ENCODE data around the gene EYS. TPM values are rescaled to one million over a fixed set of nuclear protein-coding genes. Genes with fewer than 3 reads are reported as not detected.

The EYS gene
- polyA plus RNA-seq, 1 of the 3 experiments (the other 2 are of a cell fraction), result 0.05 TPM

DNA sequence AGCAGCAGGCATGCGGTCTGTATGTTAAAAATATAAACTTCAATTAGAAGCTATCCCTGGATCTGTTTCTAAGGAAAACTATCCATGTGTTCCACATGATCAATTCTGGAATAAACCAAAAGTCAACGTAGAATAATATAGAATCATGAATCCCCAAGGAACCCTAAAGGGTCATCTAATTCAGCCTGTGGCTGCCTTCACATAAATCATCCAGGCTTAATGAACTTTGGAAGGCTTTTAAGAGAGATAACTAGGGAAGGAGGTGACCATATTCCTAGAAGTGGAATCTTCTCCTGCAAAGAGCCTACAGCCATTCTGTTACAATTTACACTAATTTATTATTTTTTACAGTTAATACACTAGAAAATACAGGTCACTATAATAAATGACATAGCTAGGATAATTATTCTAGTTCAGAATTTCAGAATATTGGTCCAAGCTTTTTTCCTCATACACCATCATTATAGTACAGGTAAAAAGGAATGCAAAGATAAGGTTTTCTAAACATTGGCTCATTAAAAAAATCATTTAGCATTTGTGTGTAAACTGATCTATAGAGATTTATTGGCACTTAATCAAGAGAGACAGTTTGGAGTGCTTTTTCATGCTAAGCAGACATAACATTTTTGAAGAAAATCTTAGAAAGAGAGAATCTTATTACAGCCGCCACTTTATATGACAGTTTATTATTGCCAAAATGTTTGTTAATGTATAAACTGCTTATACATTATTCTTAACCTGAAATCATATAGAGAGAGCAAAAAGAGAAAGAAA lies 1220.3 kb downstream of the EYS start:
- no peaks in the 10 kb centered on the region for H3K36me3 ChIP-seq (replicated peaks in 1 of 2; ENCODE audit: control insufficient read depth in 1 of 2, insufficient read depth in 2 of 2, low read length in 1 of 2)
- no peak overlapping the region for H2AFZ ChIP-seq (ENCODE audit: low read depth)
- H3K9me3 ChIP-seq, result no peaks in the 10 kb centered on the region
- H3F3A ChIP-seq (replicated peaks; ENCODE audit: insufficient read depth), result no peaks in the 10 kb centered on the region
- H3K4me3 ChIP-seq (ENCODE audit: low read depth in 2 of 2, low read length in 1 of 2), result no peak overlapping the region
- CTCF ChIA-PET, result no interaction called here
- no peaks in the 10 kb centered on the region for H3K27me3 ChIP-seq (ENCODE audit: insufficient read depth)
- no peak overlapping the region for H3K4me2 ChIP-seq
- no peak overlapping the region for H3K27ac ChIP-seq (ENCODE audit: low read depth in 2 of 2, low read length in 1 of 2)
- no peaks in the 10 kb centered on the region for H4K20me1 ChIP-seq (ENCODE audit: insufficient read depth)
- H3K9ac ChIP-seq, result no peak overlapping the region
- POLR2A ChIA-PET, result no interaction called here
- H3K4me1 ChIP-seq (ENCODE audit: control insufficient read depth in 1 of 2, insufficient read depth in 2 of 2, low read depth in 1 of 2, low read length in 1 of 2), result no peaks in the 10 kb centered on the region; a peak in 1 of 4 replicates
- no peaks in the 10 kb centered on the region for H3K79me2 ChIP-seq (ENCODE audit: insufficient read depth)
- TF ChIP-seq USF2 (IDR thresholded peaks at IDR 0.05; ENCODE audit: borderline replicate concordance, low read depth, low read length) (no peak), JUND (IDR thresholded peaks at IDR 0.05) (no peak), FOXJ3 (CRISPR knock-in tag; IDR thresholded peaks at IDR 0.05) (no peak), RAD21 (IDR thresholded peaks at IDR 0.05; ENCODE audit: low read length) (no peak), FOXM1 (IDR thresholded peaks at IDR 0.05; ENCODE audit: low read depth) (no peak), TCF12 (IDR thresholded peaks at IDR 0.05) (no peak), SIN3A (IDR thresholded peaks at IDR 0.05; ENCODE audit: borderline replicate concordance, low read depth, low read length) (no peak), YY1 (IDR thresholded peaks at IDR 0.05; ENCODE audit: low read depth) (no peak), IRF3 (IDR thresholded peaks at IDR 0.05; ENCODE audit: low read depth, low read length) (no peak)
- TF ChIP-seq, protein P1, sequence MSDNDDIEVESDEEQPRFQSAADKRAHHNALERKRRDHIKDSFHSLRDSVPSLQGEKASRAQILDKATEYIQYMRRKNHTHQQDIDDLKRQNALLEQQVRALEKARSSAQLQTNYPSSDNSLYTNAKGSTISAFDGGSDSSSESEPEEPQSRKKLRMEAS (IDR thresholded peaks at IDR 0.05; ENCODE audit: low read depth), result no peak
- H3K9me2 ChIP-seq, result no peaks in the 10 kb centered on the region
- no peak for DNase-seq
- 68% methylated on average over 3 of the region's 3 CpGs for WGBS (ENCODE audit: low lambda C conversion rate)

GRCh38 chr6:64483956-64484499 lies 1223.0 kb downstream of the EYS start:
- Histone ChIP-seq H3K27me3 (ENCODE audit: insufficient read depth) (no peaks in the 10 kb centered on the region), H3K27ac (ENCODE audit: low read depth in 2 of 2, low read length in 1 of 2) (no peak overlapping the region), H2AFZ (ENCODE audit: low read depth) (no peak overlapping the region), H3K4me1 (ENCODE audit: control insufficient read depth in 1 of 2, insufficient read depth in 2 of 2, low read depth in 1 of 2, low read length in 1 of 2) (no peaks in the 10 kb centered on the region), H3K79me2 (ENCODE audit: insufficient read depth) (no peaks in the 10 kb centered on the region), H3K4me2 (no peak overlapping the region), H3K9ac (no peak overlapping the region), H3K4me3 (ENCODE audit: low read depth in 2 of 2, low read length in 1 of 2) (no peak overlapping the region), H3K9me3 (no peaks in the 10 kb centered on the region), H3K9me2 (no peaks in the 10 kb centered on the region), H4K20me1 (ENCODE audit: insufficient read depth) (no peaks in the 10 kb centered on the region), H3F3A (replicated peaks; ENCODE audit: insufficient read depth) (no peaks in the 10 kb centered on the region), H3K36me3 (replicated peaks in 1 of 2; ENCODE audit: control insufficient read depth in 1 of 2, insufficient read depth in 2 of 2, low read length in 1 of 2) (no peaks in the 10 kb centered on the region)
- CTCF ChIA-PET, result no interaction called here
- no peak for DNase-seq
- 53% methylated on average over 2 of the region's 2 CpGs for whole genome bisulfite sequencing (ENCODE audit: low lambda C conversion rate)
- POLR2A ChIA-PET, result no interaction called here
- TF ChIP-seq MEF2A (IDR thresholded peaks at IDR 0.05; ENCODE audit: borderline replicate concordance, low read depth) (no peak), MXI1 (IDR thresholded peaks at IDR 0.05; ENCODE audit: low read depth, low read length) (no peak), GABPA (IDR thresholded peaks at IDR 0.05; ENCODE audit: low read depth) (no peak), YY1 (IDR thresholded peaks at IDR 0.05; ENCODE audit: low read depth) (no peak), RFX5 (IDR thresholded peaks at IDR 0.05; ENCODE audit: low read length) (no peak), REST (IDR thresholded peaks at IDR 0.05; ENCODE audit: low read depth, low read length) (no peak)
- TF ChIP-seq, protein P2, sequence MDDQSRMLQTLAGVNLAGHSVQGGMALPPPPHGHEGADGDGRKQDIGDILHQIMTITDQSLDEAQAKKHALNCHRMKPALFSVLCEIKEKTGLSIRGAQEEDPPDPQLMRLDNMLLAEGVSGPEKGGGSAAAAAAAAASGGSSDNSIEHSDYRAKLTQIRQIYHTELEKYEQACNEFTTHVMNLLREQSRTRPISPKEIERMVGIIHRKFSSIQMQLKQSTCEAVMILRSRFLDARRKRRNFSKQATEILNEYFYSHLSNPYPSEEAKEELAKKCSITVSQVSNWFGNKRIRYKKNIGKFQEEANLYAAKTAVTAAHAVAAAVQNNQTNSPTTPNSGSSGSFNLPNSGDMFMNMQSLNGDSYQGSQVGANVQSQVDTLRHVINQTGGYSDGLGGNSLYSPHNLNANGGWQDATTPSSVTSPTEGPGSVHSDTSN (IDR thresholded peaks at IDR 0.05), result no peak

Measured in SK-N-SH (cell line).